Esophagus muscularis mucosa (tissue), 3 donors: Measurements from ENCODE around the gene NAALADL1.

Experiments used
- POLR2A ChIP-seq: fragments of 450-650 bp; IDR thresholded peaks from one replicate; pipeline ENCODE4 v1.6.1; 2017; ENCODE audit warnings: antibody characterized with exemption, moderate library complexity, mild to moderate bottlenecking, low read depth
- TF ChIP-seq, protein P1 (sequence below), 3 experiments: fragments of 200-600 bp in 2 of 3; fragments of 450-650 bp in 1 of 3; sonication (generic) in 2 of 3; IDR thresholded peaks; one replicate each; pipeline ENCODE4 v1.5.1; 2017 to 2019; ENCODE audit warnings: antibody characterized with exemption in 3 of 3, mild to moderate bottlenecking in 2 of 3, moderate library complexity in 1 of 3

GRCh38 chr11:65058012-65058411 is 341 bp downstream of the NAALADL1 start:
- no peak for TF ChIP-seq POLR2A
- TF ChIP-seq, protein P1, sequence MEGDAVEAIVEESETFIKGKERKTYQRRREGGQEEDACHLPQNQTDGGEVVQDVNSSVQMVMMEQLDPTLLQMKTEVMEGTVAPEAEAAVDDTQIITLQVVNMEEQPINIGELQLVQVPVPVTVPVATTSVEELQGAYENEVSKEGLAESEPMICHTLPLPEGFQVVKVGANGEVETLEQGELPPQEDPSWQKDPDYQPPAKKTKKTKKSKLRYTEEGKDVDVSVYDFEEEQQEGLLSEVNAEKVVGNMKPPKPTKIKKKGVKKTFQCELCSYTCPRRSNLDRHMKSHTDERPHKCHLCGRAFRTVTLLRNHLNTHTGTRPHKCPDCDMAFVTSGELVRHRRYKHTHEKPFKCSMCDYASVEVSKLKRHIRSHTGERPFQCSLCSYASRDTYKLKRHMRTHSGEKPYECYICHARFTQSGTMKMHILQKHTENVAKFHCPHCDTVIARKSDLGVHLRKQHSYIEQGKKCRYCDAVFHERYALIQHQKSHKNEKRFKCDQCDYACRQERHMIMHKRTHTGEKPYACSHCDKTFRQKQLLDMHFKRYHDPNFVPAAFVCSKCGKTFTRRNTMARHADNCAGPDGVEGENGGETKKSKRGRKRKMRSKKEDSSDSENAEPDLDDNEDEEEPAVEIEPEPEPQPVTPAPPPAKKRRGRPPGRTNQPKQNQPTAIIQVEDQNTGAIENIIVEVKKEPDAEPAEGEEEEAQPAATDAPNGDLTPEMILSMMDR (IDR thresholded peaks at IDR 0.05) = no peak
